Muscle layer of colon (tissue), 2 donors: ENCODE measurements around the gene C3orf18.

Experiments used
- H3K27ac ChIP-seq: one replicate; pipeline ENCODE4 v1.7.0; 2013; ENCODE audit warnings: low read depth, mild to moderate bottlenecking, low read length, moderate library complexity
- H3K27me3 ChIP-seq, 2 donors: one replicate each; pipeline ENCODE4 v1.7.0; 2013; ENCODE audit warnings: low read length in 2 of 2, mild to moderate bottlenecking in 2 of 2; ENCODE audit not compliant: insufficient read depth in 2 of 2, control insufficient read depth in 1 of 2
- H3K36me3 ChIP-seq: one replicate; pipeline ENCODE4 v1.7.0; 2013; ENCODE audit warnings: mild to moderate bottlenecking, low read length; ENCODE audit not compliant: insufficient read depth
- H3K4me1 ChIP-seq: one replicate; pipeline ENCODE4 v1.7.0; 2013; ENCODE audit warnings: mild to moderate bottlenecking, low read length; ENCODE audit not compliant: insufficient read depth
- H3K4me3 ChIP-seq, 2 donors: one replicate each; pipeline ENCODE4 v1.7.0; 2013; ENCODE audit warnings: low read length in 2 of 2, low read depth in 1 of 2, mild to moderate bottlenecking in 1 of 2, moderate library complexity in 1 of 2
- H3K9ac ChIP-seq: one replicate; pipeline ENCODE4 v1.7.0; 2013; ENCODE audit warnings: low read length
- H3K9me3 ChIP-seq: one replicate; pipeline ENCODE4 v1.7.0; 2013; ENCODE audit warnings: mild to moderate bottlenecking, low read length
- donor health status: abdominal sarcoma.
- donor health status: Adenocarcinoma of cecum.

Gene C3orf18

GRCh38 chr3:50567386-50568167 is at the start of gene C3orf18:
TSS of gene C3orf18 (minus strand) at chr3:50567747. CDS start at chr3:50565699, 2,048 bp downstream.
- H3K27me3 ChIP-seq: no peaks in the 10 kb centered on the region
- H3K4me3 ChIP-seq: peak within 1 kb of the TSS; percentile 85 to 96
- peaks cover 35% of the 10 kb centered on the region for H3K4me1 ChIP-seq
- H3K9ac ChIP-seq: peak within 1 kb of the TSS; percentile 50
- H3K36me3 ChIP-seq: no peaks in the 10 kb centered on the region
- peak within 1 kb of the TSS; percentile 90 for H3K27ac ChIP-seq
- H3K9me3 ChIP-seq: no peaks in the 10 kb centered on the region

GRCh38 chr3:50616770-50617095 is 49.2 kb upstream of the C3orf18 start:
- Histone ChIP-seq H3K4me3 (peak overlapping the region; percentile 61 to 79), H3K36me3 (no peaks in the 10 kb centered on the region), H3K4me1 (peaks cover 44% of the 10 kb centered on the region), H3K27ac (peak overlapping the region; percentile 81), H3K9me3 (no peaks in the 10 kb centered on the region), H3K27me3 (no peaks in the 10 kb centered on the region), H3K9ac (peak overlapping the region; percentile 35)

- H3K27ac ChIP-seq: peak overlapping the region; percentile 81
- no peaks in the 10 kb centered on the region for H3K27me3 ChIP-seq
- peak overlapping the region; percentile 35 for H3K9ac ChIP-seq
- peaks cover 45% of the 10 kb centered on the region for H3K4me1 ChIP-seq
- H3K9me3 ChIP-seq: no peaks in the 10 kb centered on the region
- H3K4me3 ChIP-seq: peak overlapping the region; percentile 61 to 79
- no peaks in the 10 kb centered on the region for H3K36me3 ChIP-seq
Measured at GRCh38 chr3:50616003-50616769, 48.6 kb upstream of the C3orf18 start.

- no peak overlapping the region for H3K9ac ChIP-seq
- no peaks in the 10 kb centered on the region for H3K27me3 ChIP-seq
- H3K36me3 ChIP-seq: no peaks in the 10 kb centered on the region
- H3K4me1 ChIP-seq: peaks cover 55% of the 10 kb centered on the region
- no peaks in the 10 kb centered on the region for H3K9me3 ChIP-seq
- H3K4me3 ChIP-seq: no peak overlapping the region
- H3K27ac ChIP-seq: no peak overlapping the region
Measured at GRCh38 chr3:50615190-50615589, 47.6 kb upstream of the C3orf18 start.

- no peaks in the 10 kb centered on the region for H3K27me3 ChIP-seq
- H3K36me3 ChIP-seq: no peaks in the 10 kb centered on the region
- H3K4me1 ChIP-seq: peaks cover 53% of the 10 kb centered on the region
- H3K4me3 ChIP-seq: peak overlapping the region in 1 of 2 donors; percentile 77
- H3K9ac ChIP-seq: peak overlapping the region; percentile 6
- H3K9me3 ChIP-seq: no peaks in the 10 kb centered on the region
- H3K27ac ChIP-seq: no peak overlapping the region
Measured at GRCh38 chr3:50612970-50613846, 45.7 kb upstream of the C3orf18 start.

- Histone ChIP-seq H3K4me3 (peak overlapping the region; percentile 14 to 77), H3K4me1 (peaks cover 46% of the 10 kb centered on the region), H3K9me3 (no peaks in the 10 kb centered on the region), H3K27ac (peak overlapping the region; percentile 73), H3K36me3 (peaks cover 3% of the 10 kb centered on the region), H3K27me3 (no peaks in the 10 kb centered on the region), H3K9ac (peak overlapping the region; percentile 6)
Measured at GRCh38 chr3:50612234-50612882, 44.8 kb upstream of the C3orf18 start.

- Histone ChIP-seq H3K9me3 (no peaks in the 10 kb centered on the region), H3K27ac (peak within 1 kb of the TSS; percentile 73), H3K27me3 (no peaks in the 10 kb centered on the region), H3K4me1 (peaks cover 46% of the 10 kb centered on the region), H3K36me3 (peaks cover 10% of the 10 kb centered on the region), H3K4me3 (peak within 1 kb of the TSS; percentile 76 to 77), H3K9ac (peak within 1 kb of the TSS; percentile 69)
Measured at GRCh38 chr3:50611464-50612233, 44.1 kb upstream of the C3orf18 start, which contains the start of gene CISH. TSS of gene CISH (minus strand) at chr3:50611774. CDS start at chr3:50611650, 124 bp downstream.

- peaks cover 44% of the 10 kb centered on the region for H3K4me1 ChIP-seq
- H3K9ac ChIP-seq: peak overlapping the region; percentile 69
Measured at GRCh38 chr3:50610992-50611463, 43.5 kb upstream of the C3orf18 start.

GRCh38 chr3:50610181-50610971 is 42.8 kb upstream of the C3orf18 start:
- Histone ChIP-seq H3K36me3 (peaks cover 15% of the 10 kb centered on the region), H3K27me3 (no peaks in the 10 kb centered on the region), H3K27ac (peak overlapping the region; percentile 73), H3K9me3 (no peaks in the 10 kb centered on the region), H3K9ac (peak overlapping the region; percentile 69), H3K4me3 (peak overlapping the region; percentile 76 to 77), H3K4me1 (peaks cover 49% of the 10 kb centered on the region)

More at GRCh38 chr3:50610992-50611463, 43.5 kb upstream of the C3orf18 start:
- H3K27me3 ChIP-seq: no peaks in the 10 kb centered on the region
- peaks cover 15% of the 10 kb centered on the region for H3K36me3 ChIP-seq
- H3K4me3 ChIP-seq: peak overlapping the region; percentile 76 to 77
- H3K27ac ChIP-seq: peak overlapping the region; percentile 73
- H3K9me3 ChIP-seq: no peaks in the 10 kb centered on the region
